Measurements from ENCODE around the gene DNASE1L2.

The DNASE1L2 gene

DNA sequence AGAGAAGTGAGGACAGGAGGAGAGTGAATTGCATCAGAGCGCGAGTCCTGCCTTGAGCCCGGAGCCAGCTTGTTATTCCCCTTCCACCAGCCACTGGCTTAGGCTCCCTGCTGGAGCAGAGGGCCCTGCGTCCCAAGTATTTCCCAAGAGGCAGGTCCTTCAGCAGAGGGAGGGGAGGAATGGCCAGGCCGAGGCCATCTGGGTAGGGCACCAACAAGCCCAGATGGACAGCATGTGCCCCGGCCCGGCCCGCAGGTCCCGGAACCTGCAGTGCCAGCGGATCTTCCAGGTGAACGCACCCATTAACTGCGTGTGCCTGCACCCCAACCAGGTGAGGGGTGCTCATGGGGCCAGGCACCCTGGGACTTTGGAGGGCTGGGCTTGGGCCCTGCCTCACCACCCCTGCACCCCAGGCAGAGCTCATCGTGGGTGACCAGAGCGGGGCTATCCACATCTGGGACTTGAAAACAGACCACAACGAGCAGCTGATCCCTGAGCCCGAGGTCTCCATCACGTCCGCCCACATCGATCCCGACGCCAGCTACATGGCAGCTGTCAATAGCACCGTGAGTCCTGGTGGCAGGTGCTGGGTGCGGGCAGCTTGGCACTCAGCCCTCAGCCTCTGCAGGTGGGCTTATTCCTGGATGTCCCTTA lies 29.3 kb upstream of the DNASE1L2 start:
- no peak overlapping the region for H3K4me3 ChIP-seq (ENCODE audit: low read depth, low read length)
- POLR2A ChIA-PET: interaction anchor here (0.6 to 4.3 kb wide), 7 partner anchors 8 to 134 kb away, joined by 3 to 22 read pairs (median 5); partner anchors contain the start of genes ABCA3, DNASE1L2, PGP and TRAF7
- peak overlapping the region; percentile 90 for H3K27ac ChIP-seq (ENCODE audit: extremely low read depth, low read depth, low read length)
- peaks cover 0 to 38% of the 10 kb centered on the region in 2 experiments; a peak in 1 of 3 replicates for H3K36me3 ChIP-seq (ENCODE audit: control insufficient read depth in 2 of 2, insufficient read depth in 1 of 2, low read length in 2 of 2)
- no peaks in the 10 kb centered on the region for H3K9me3 ChIP-seq (ENCODE audit: control insufficient read depth, insufficient read depth, low read depth, low read length)
- CTCF ChIA-PET: no interaction called here
- no peaks in the 10 kb centered on the region for H3K4me1 ChIP-seq (ENCODE audit: control insufficient read depth, insufficient read depth, low read length)
- no peak for TF ChIP-seq PRDM1 (tag by site-specific recombination; IDR thresholded peaks at IDR 0.05)
- peak; percentile 43; the same call in 1 of the 2 replicates for TF ChIP-seq ZNF660 (tag by site-specific recombination; IDR thresholded peaks at IDR 0.05)
- TF ChIP-seq ZBTB1 (tag by site-specific recombination; IDR thresholded peaks at IDR 0.05): no peak
- TF ChIP-seq ZNF146 (tag by site-specific recombination; IDR thresholded peaks at IDR 0.05): no peak
- no peak for TF ChIP-seq ZNF214 (tag by site-specific recombination; IDR thresholded peaks at IDR 0.05; ENCODE audit: borderline replicate concordance)
- TF ChIP-seq ZNF624 (tag by site-specific recombination; IDR thresholded peaks at IDR 0.05): no peak
- TF ChIP-seq, protein P1, sequence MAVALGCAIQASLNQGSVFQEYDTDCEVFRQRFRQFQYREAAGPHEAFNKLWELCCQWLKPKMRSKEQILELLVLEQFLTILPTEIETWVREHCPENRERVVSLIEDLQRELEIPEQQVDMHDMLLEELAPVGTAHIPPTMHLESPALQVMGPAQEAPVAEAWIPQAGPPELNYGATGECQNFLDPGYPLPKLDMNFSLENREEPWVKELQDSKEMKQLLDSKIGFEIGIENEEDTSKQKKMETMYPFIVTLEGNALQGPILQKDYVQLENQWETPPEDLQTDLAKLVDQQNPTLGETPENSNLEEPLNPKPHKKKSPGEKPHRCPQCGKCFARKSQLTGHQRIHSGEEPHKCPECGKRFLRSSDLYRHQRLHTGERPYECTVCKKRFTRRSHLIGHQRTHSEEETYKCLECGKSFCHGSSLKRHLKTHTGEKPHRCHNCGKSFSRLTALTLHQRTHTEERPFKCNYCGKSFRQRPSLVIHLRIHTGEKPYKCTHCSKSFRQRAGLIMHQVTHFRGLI (tag by site-specific recombination; IDR thresholded peaks at IDR 0.05): no peak
- TF ChIP-seq KLF1 (tag by site-specific recombination; IDR thresholded peaks at IDR 0.05): no peak
- no peak for TF ChIP-seq ZNF132 (tag by site-specific recombination; IDR thresholded peaks at IDR 0.05; ENCODE audit: borderline replicate concordance)
- no peak for TF ChIP-seq ZNF354C (tag by site-specific recombination; IDR thresholded peaks at IDR 0.05; ENCODE audit: borderline replicate concordance, low read depth)
- TF ChIP-seq ZNF223 (tag by site-specific recombination; IDR thresholded peaks at IDR 0.05): peak; percentile 32; the same call in 1 of the 2 replicates
- TF ChIP-seq ZNF501 (tag by site-specific recombination; IDR thresholded peaks at IDR 0.05): no peak
- no peak for TF ChIP-seq ZNF629 (tag by site-specific recombination; IDR thresholded peaks at IDR 0.05)
- TF ChIP-seq REST (tag by site-specific recombination; IDR thresholded peaks at IDR 0.05): no peak
- TF ChIP-seq, protein P2, sequence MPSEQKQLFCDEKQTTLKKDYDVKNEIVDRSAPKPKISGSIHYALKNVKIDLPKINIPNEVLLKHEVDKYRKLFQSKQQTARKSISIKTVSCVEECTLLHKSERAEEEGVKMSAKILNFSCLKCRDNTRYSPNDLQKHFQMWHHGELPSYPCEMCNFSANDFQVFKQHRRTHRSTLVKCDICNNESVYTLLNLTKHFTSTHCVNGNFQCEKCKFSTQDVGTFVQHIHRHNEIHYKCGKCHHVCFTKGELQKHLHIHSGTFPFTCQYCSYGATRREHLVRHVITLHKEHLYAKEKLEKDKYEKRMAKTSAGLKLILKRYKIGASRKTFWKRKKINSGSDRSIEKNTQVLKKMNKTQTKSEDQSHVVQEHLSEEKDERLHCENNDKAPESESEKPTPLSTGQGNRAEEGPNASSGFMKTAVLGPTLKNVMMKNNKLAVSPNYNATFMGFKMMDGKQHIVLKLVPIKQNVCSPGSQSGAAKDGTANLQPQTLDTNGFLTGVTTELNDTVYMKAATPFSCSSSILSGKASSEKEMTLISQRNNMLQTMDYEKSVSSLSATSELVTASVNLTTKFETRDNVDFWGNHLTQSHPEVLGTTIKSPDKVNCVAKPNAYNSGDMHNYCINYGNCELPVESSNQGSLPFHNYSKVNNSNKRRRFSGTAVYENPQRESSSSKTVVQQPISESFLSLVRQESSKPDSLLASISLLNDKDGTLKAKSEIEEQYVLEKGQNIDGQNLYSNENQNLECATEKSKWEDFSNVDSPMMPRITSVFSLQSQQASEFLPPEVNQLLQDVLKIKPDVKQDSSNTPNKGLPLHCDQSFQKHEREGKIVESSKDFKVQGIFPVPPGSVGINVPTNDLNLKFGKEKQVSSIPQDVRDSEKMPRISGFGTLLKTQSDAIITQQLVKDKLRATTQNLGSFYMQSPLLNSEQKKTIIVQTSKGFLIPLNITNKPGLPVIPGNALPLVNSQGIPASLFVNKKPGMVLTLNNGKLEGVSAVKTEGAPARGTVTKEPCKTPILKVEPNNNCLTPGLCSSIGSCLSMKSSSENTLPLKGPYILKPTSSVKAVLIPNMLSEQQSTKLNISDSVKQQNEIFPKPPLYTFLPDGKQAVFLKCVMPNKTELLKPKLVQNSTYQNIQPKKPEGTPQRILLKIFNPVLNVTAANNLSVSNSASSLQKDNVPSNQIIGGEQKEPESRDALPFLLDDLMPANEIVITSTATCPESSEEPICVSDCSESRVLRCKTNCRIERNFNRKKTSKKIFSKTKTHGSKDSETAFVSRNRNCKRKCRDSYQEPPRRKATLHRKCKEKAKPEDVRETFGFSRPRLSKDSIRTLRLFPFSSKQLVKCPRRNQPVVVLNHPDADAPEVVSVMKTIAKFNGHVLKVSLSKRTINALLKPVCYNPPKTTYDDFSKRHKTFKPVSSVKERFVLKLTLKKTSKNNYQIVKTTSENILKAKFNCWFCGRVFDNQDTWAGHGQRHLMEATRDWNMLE (tag by site-specific recombination; conservative IDR thresholded peaks at IDR 0.05; ENCODE audit: low read depth): no peak
- TF ChIP-seq SP2 (tag by site-specific recombination; IDR thresholded peaks at IDR 0.05): no peak
- TF ChIP-seq ZNF133 (tag by site-specific recombination; IDR thresholded peaks at IDR 0.05): no peak
- no peak for TF ChIP-seq AEBP2 (tag by site-specific recombination; IDR thresholded peaks at IDR 0.05; ENCODE audit: borderline replicate concordance)
- TF ChIP-seq, protein P3, sequence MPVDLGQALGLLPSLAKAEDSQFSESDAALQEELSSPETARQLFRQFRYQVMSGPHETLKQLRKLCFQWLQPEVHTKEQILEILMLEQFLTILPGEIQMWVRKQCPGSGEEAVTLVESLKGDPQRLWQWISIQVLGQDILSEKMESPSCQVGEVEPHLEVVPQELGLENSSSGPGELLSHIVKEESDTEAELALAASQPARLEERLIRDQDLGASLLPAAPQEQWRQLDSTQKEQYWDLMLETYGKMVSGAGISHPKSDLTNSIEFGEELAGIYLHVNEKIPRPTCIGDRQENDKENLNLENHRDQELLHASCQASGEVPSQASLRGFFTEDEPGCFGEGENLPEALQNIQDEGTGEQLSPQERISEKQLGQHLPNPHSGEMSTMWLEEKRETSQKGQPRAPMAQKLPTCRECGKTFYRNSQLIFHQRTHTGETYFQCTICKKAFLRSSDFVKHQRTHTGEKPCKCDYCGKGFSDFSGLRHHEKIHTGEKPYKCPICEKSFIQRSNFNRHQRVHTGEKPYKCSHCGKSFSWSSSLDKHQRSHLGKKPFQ (tag by site-specific recombination; IDR thresholded peaks at IDR 0.05): no peak
- no peak for TF ChIP-seq ZNF707 (tag by site-specific recombination; IDR thresholded peaks at IDR 0.05)
- TF ChIP-seq INSM2 (tag by site-specific recombination; IDR thresholded peaks at IDR 0.05): no peak
- no peak for TF ChIP-seq ZNF404 (tag by site-specific recombination; IDR thresholded peaks at IDR 0.05)
- TF ChIP-seq ZBTB21 (tag by site-specific recombination; IDR thresholded peaks at IDR 0.05): no peak

All from HEK293 (cell line).